BE2C (cell line): ENCODE results near the gene MYO1E.

ENCODE experiments used
- DNase-seq: peaks from one replicate; pipeline ENCODE4 v3.0.0-alpha.2; 2020
- H3K27me3 ChIP-seq: fragments of 250-450 bp; sonication (Bioruptor Pico); 2 replicates; pipeline ENCODE4 v1.5.1; 2020; ENCODE audit warnings: mild to moderate bottlenecking
- H3K36me3 ChIP-seq: fragments of 250-450 bp; sonication (Bioruptor Pico); 2 replicates; pipeline ENCODE4 v1.5.1; 2020; ENCODE audit warnings: mild to moderate bottlenecking
- H3K4me1 ChIP-seq: fragments of 250-450 bp; sonication (Bioruptor Pico); 2 replicates; pipeline ENCODE4 v1.5.1; 2020
- H3K4me3 ChIP-seq: 2 replicates; pipeline ENCODE4 v1.5.1; 2011; ENCODE audit warnings: low read depth, low read length
- H3K9me3 ChIP-seq: fragments of 250-450 bp; sonication (Bioruptor Pico); 2 replicates; pipeline ENCODE4 v1.5.1; 2020
- CTCF ChIP-seq: IDR thresholded peaks from 2 replicates; pipeline ENCODE4 v1.5.1; 2012; ENCODE audit warnings: mild to moderate bottlenecking, low read depth, low read length

MYO1E gene

DNA sequence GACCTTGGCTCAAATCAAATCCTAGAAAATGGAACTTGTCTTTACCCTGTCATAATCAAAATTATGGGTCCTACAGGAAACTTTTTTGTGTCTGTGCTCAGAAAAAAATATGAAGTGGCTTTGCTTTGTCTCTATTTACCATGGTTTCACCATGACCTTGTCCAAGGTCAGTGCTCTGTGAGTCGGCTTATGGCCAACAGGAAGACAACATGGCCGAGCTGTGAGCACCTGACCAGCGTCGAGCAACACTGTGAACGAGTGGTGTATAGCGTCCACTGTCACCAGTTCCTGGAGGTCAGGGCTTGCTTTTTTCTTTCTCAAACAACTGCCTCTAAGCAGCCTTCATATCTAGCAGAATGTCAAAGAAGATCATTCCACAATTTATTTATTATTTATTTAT lies 67.9 kb downstream of the MYO1E start:
- no peaks in the 10 kb centered on the region for H3K4me1 ChIP-seq
- DNase-seq = no peak

DNA sequence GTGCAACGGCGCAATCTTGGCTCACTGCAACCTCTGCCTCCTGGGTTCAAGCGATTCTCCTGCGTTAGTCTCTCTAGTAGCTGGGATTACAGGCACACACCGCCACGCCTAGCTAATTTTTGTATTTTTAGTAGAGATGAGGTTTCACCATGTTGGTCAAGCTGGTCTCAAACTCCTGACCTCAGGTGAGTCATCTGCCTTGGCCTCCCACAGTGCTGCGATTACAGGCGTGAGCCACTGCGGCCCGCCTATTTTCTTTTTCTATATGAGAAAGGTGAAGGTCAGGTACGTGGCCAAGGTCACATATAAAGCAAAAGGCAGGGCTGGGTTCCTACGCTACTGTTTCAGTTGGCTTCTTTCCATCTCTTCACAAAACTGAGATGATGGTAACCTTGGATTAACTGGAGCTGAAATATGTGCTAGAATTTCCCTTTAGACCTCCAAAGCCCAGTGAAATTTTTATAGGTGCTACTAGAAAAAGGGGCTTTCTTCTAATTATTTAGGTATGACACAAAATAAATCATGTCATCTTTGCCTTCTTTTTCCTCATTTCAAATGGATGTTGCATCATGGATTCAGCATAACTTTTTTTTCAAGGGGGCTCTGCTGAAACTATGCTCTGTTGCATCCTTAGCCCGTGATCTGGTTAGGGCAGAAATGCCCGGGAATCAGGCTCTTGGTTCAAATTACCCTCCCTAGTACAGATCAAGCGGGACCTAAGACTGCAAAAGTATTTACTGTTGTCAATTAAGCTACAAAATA lies 68.5 kb downstream of the MYO1E start:
- H3K27me3 ChIP-seq = peaks cover 5% of the 10 kb centered on the region; the same call in 1 of the 2 replicates
- no peak overlapping the region for H3K4me3 ChIP-seq
- no peaks in the 10 kb centered on the region for H3K9me3 ChIP-seq
- H3K36me3 ChIP-seq = no peaks in the 10 kb centered on the region
- TF ChIP-seq CTCF = no peak
- H3K4me1 ChIP-seq = no peaks in the 10 kb centered on the region
- no peak for DNase-seq

More for the DNA sequence above, 67.9 kb downstream of the MYO1E start:
- H3K27me3 ChIP-seq = peaks cover 5% of the 10 kb centered on the region; the same call in 1 of the 2 replicates
- H3K4me3 ChIP-seq = no peak overlapping the region
- no peaks in the 10 kb centered on the region for H3K9me3 ChIP-seq
- TF ChIP-seq CTCF = no peak
- no peaks in the 10 kb centered on the region for H3K36me3 ChIP-seq

DNA sequence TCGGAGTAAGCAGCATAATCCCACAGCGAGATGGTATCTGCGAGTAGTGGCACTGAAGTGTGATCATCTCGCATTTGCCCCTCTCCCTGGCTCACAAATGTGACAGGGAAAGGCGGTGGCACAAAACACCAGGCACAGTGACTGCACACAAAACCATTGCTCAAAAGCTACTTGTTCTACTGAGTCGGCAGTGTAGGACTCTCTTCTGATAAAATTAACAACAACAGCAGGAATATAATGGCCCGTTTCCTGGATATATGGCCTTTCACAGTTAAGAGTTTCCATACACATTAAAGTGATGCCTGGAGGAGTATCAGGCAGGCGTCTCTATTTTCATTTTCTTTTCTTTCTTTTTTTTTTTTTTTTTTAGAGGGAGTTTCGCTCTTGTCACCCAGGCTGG lies 69.0 kb downstream of the MYO1E start:
- no peaks in the 10 kb centered on the region for H3K9me3 ChIP-seq
- no peak overlapping the region for H3K4me3 ChIP-seq
- H3K36me3 ChIP-seq = no peaks in the 10 kb centered on the region
- no peaks in the 10 kb centered on the region for H3K4me1 ChIP-seq
- TF ChIP-seq CTCF = no peak
- peaks cover 5% of the 10 kb centered on the region; the same call in 1 of the 2 replicates for H3K27me3 ChIP-seq
- DNase-seq = no peak

GRCh38 chr15:59303136-59303535 lies 69.5 kb downstream of the MYO1E start:
- DNase-seq = no peak
- Histone ChIP-seq H3K4me1 (no peaks in the 10 kb centered on the region), H3K9me3 (no peaks in the 10 kb centered on the region), H3K27me3 (peaks cover 5% of the 10 kb centered on the region; the same call in 1 of the 2 replicates), H3K36me3 (no peaks in the 10 kb centered on the region), H3K4me3 (no peak overlapping the region)
- no peak for TF ChIP-seq CTCF

DNA sequence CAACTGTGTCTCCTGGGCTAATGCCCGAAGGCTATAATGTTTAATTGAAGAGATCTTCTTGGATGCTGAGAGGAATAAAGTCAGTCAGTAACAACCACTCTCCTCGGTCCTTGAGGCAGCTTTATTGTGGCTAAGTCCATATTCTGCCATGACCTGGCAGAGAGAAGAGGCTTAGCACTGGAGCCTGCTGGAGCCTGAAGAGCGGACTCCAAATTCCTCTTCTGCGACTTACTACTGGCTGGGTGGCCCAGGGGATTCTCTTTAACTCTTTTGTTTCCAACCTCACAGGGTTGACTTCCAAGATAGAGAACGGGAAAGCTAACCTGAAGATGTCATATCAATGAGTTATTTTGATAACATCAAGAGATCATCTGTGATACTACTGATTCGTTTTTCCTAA lies 71.1 kb downstream of the MYO1E start:
- no peak for DNase-seq
- no peak for TF ChIP-seq CTCF
- Histone ChIP-seq H3K4me1 (no peaks in the 10 kb centered on the region), H3K4me3 (no peak overlapping the region), H3K9me3 (no peaks in the 10 kb centered on the region), H3K27me3 (peaks cover 5% of the 10 kb centered on the region; the same call in 1 of the 2 replicates), H3K36me3 (no peaks in the 10 kb centered on the region)

GRCh38 chr15:59300618-59301139 lies 72.0 kb downstream of the MYO1E start:
- no peaks in the 10 kb centered on the region for H3K36me3 ChIP-seq
- no peak for TF ChIP-seq CTCF
- DNase-seq = no peak
- H3K9me3 ChIP-seq = no peaks in the 10 kb centered on the region
- no peaks in the 10 kb centered on the region for H3K4me1 ChIP-seq
- peaks cover 5% of the 10 kb centered on the region; the same call in 1 of the 2 replicates for H3K27me3 ChIP-seq
- no peak overlapping the region for H3K4me3 ChIP-seq
